ENCODE data around the gene TRUB2. TPM values are rescaled to one million over a fixed set of nuclear protein-coding genes. Genes with fewer than 3 reads are reported as not detected.
A peak's percentile ranks its signal among the peaks of the same experiment; 100 is the strongest.

The TRUB2 gene
- polyA plus RNA-seq = 15.5 to 25.8 TPM (median 17.2 TPM) in 3 replicates
- polyA plus RNA-seq (2011; ENCODE audit: low read depth) = 12.6 TPM
- 12.7 and 14.5 TPM in 2 replicates for polyA plus RNA-seq (2011; cell fraction: cytosol; rRNA removed)
- polyA plus RNA-seq (2011; cell fraction: nucleus; rRNA removed) = 13.6 and 14.5 TPM in 2 replicates
- 17.4 and 26.2 TPM in 2 replicates for polyA plus RNA-seq (2012; ENCODE audit: low replicate concordance)
- polyA minus RNA-seq = 17.7 to 27.2 TPM (median 22.5 TPM) in 3 replicates
- polyA minus RNA-seq (2011; cell fraction: cytosol; rRNA and poly(A)+ RNA removed) = 13.8 TPM
- 9.0 and 10.5 TPM in 2 replicates for polyA minus RNA-seq (2011; cell fraction: nucleus; rRNA and poly(A)+ RNA removed)

- H3K9me3 ChIP-seq (ENCODE audit: control insufficient read depth, low read depth, low read length) = no peaks in the 10 kb centered on the region
- H3K4me2 ChIP-seq (ENCODE audit: control insufficient read depth, extremely low read depth, insufficient read depth, low read depth, low read length) = peak within 1 kb of the TSS; percentile 93
- dilution Hi-C loops (cut with MboI; ENCODE audit: extremely low pct_ligation_motif_present, low sequenced_read_pairs) = no loop called here
- H3K9me1 ChIP-seq (ENCODE audit: control insufficient read depth, extremely low read depth, insufficient read depth, low read length) = no peaks in the 10 kb centered on the region
- no peaks in the 10 kb centered on the region for H4K20me1 ChIP-seq (ENCODE audit: control insufficient read depth, extremely low read depth, insufficient read depth, low read length)
- peak within 1 kb of the TSS; percentile 85 to 99 (median 93) for H3K4me3 ChIP-seq (ENCODE audit: control insufficient read depth in 2 of 3, extremely low read depth in 1 of 3, insufficient read depth in 2 of 3, low read depth in 1 of 3, low read length in 3 of 3)
- H3K4me1 ChIP-seq (ENCODE audit: control insufficient read depth, extremely low read depth, insufficient read depth, low read length) = peaks cover 23% of the 10 kb centered on the region
- H2AFZ ChIP-seq (ENCODE audit: control insufficient read depth, low read length) = peak within 1 kb of the TSS; percentile 100
- TF ChIP-seq CTCF (optimal IDR thresholded peaks at IDR 0.05 in 1 of 3, IDR thresholded peaks at IDR 0.05 in 1 of 3, conservative IDR thresholded peaks at IDR 0.05 in 1 of 3; ENCODE audit: extremely low read depth in 1 of 3, insufficient read depth in 2 of 3, low read length in 3 of 3) (no peak), EZH2 (IDR thresholded peaks at IDR 0.05; ENCODE audit: low read length) (no peak)
- H3K27ac ChIP-seq (ENCODE audit: control insufficient read depth, insufficient read depth, low read length) = peak within 1 kb of the TSS; percentile 95
- H3K27me3 ChIP-seq (ENCODE audit: control insufficient read depth, extremely low read depth, insufficient read depth, low read length) = no peaks in the 10 kb centered on the region
- no peak for DNase-seq (ENCODE audit: low read depth, low spot score)
- H3K36me3 ChIP-seq (ENCODE audit: control insufficient read depth in 2 of 2, extremely low read depth in 1 of 2, insufficient read depth in 2 of 2, low read length in 2 of 2) = peaks cover 1 to 17% of the 10 kb centered on the region in 2 experiments
- no peak for FAIRE-seq
- H3K79me2 ChIP-seq (ENCODE audit: control insufficient read depth, insufficient read depth, low read length) = peaks cover 36% of the 10 kb centered on the region
- H3K9ac ChIP-seq (ENCODE audit: control insufficient read depth, extremely low read depth, insufficient read depth, low read length) = peak within 1 kb of the TSS; percentile 94
These were observed at the start of gene TRUB2, which contains the start of gene COQ4 for GRCh38 chr9:128322404-128323211. TRUB2 (minus strand) TSS chr9:128322447; CDS start chr9:128322408, 39 bp downstream. COQ4 (plus strand) TSS chr9:128322839; CDS start chr9:128322859, 20 bp downstream.

- Histone ChIP-seq H3K4me3 (ENCODE audit: control insufficient read depth in 2 of 3, extremely low read depth in 1 of 3, insufficient read depth in 2 of 3, low read depth in 1 of 3, low read length in 3 of 3) (peak overlapping the region; percentile 71 to 91 (median 76)), H3K9me3 (ENCODE audit: control insufficient read depth, low read depth, low read length) (no peaks in the 10 kb centered on the region), H3K27me3 (ENCODE audit: control insufficient read depth, extremely low read depth, insufficient read depth, low read length) (no peaks in the 10 kb centered on the region), H2AFZ (ENCODE audit: control insufficient read depth, low read length) (peak overlapping the region; percentile 89), H3K79me2 (ENCODE audit: control insufficient read depth, insufficient read depth, low read length) (peaks cover 46% of the 10 kb centered on the region), H3K36me3 (ENCODE audit: control insufficient read depth in 2 of 2, extremely low read depth in 1 of 2, insufficient read depth in 2 of 2, low read length in 2 of 2) (peaks cover 4% of the 10 kb centered on the region in 2 experiments), H3K4me1 (ENCODE audit: control insufficient read depth, extremely low read depth, insufficient read depth, low read length) (peaks cover 13% of the 10 kb centered on the region), H4K20me1 (ENCODE audit: control insufficient read depth, extremely low read depth, insufficient read depth, low read length) (no peaks in the 10 kb centered on the region), H3K27ac (ENCODE audit: control insufficient read depth, insufficient read depth, low read length) (peak overlapping the region; percentile 63), H3K9ac (ENCODE audit: control insufficient read depth, extremely low read depth, insufficient read depth, low read length) (peak overlapping the region; percentile 91), H3K4me2 (ENCODE audit: control insufficient read depth, extremely low read depth, insufficient read depth, low read depth, low read length) (peak overlapping the region; percentile 92), H3K9me1 (ENCODE audit: control insufficient read depth, extremely low read depth, insufficient read depth, low read length) (peaks cover 2% of the 10 kb centered on the region)
- TF ChIP-seq EZH2 (IDR thresholded peaks at IDR 0.05; ENCODE audit: low read length) (no peak), CTCF (optimal IDR thresholded peaks at IDR 0.05 in 1 of 3, IDR thresholded peaks at IDR 0.05 in 1 of 3, conservative IDR thresholded peaks at IDR 0.05 in 1 of 3; ENCODE audit: extremely low read depth in 1 of 3, insufficient read depth in 2 of 3, low read length in 3 of 3) (no peak)
- no peak for DNase-seq (ENCODE audit: low read depth, low spot score)
- dilution Hi-C loops (cut with MboI; ENCODE audit: extremely low pct_ligation_motif_present, low sequenced_read_pairs) = no loop called here
- FAIRE-seq = no peak
These were observed 49.4 kb upstream of the TRUB2 start for GRCh38 chr9:128371630-128372117.

Measured in keratinocyte (primary cell).